HCT116 (cell line): ENCODE measurements around the gene OGA. TPM values are rescaled to one million over a fixed set of nuclear protein-coding genes. Genes with fewer than 3 reads are reported as not detected.

Experiments
- ATAC-seq: fragments of 200-7000 bp; cut with Tn5 transposase; 2 replicates; pipeline ENCODE4 v1.9.1; 2020; ENCODE audit warnings: mild to moderate bottlenecking, moderate library complexity
- BruUV-seq: library from RNA; stranded (reverse); fragments of 400-500 nt; replicated peaks from 2 replicates; lab custom pipeline; 2021; lab: Mats Ljungman, UMichigan
- CTCF ChIA-PET: fragments of 300-600 bp; sonication (Branson Sonifier 250); formaldehyde crosslinking; loops from one replicate; lab custom pipeline; 2021; ENCODE audit warnings: antibody characterized with exemption; lab: Charles Lee
- POLR2A ChIA-PET: fragments of 300-600, 350-600 bp; sonication (Branson Sonifier 250); formaldehyde crosslinking; loops from one replicate; lab custom pipeline; 2021; ENCODE audit warnings: antibody characterized with exemption; lab: Charles Lee
- RAD21 ChIA-PET, 2 experiments: fragments of 300-600 bp; sonication (Branson Sonifier 250); formaldehyde crosslinking; loops; one replicate each; lab custom pipeline; 2023; ENCODE audit warnings: low total read pairs in 2 of 2; ENCODE audit not compliant: uncharacterized antibody in 2 of 2, unreplicated experiment in 2 of 2, low non-redundant PET in 1 of 2; lab: Charles Lee
- DNase-seq: peaks from one replicate; pipeline ENCODE4 v3.0.0-alpha.2; 2010; ENCODE audit warnings: low read depth, low spot score
- H2AFZ ChIP-seq: fragments of 200-600 bp; shearing (Covaris generic), sonication (generic); 2 replicates; pipeline ENCODE4 v1.6.1; 2017; ENCODE audit warnings: low read depth, mixed run types, mixed read lengths, antibody characterized with exemption, low read length; ENCODE audit not compliant: poor library complexity, severe bottlenecking
- H3K27ac ChIP-seq: 2 replicates; pipeline ENCODE4 v1.5.1; 2012; ENCODE audit warnings: low read depth, low read length
- H3K27me3 ChIP-seq: fragments of 200-600 bp; sonication (generic); 2 replicates; pipeline ENCODE4 v1.6.1; 2016; ENCODE audit warnings: mixed run types, low read length, mixed read lengths; ENCODE audit not compliant: insufficient read depth
- H3K36me3 ChIP-seq, 2 experiments: fragments of 200-500 bp in 1 of 2; fragments of 200-600 bp in 1 of 2; sonication (Bioruptor generic) in 1 of 2; sonication (generic) in 1 of 2; 2 replicates each; pipeline versions ENCODE4 v1.5.1 to v1.6.1; 2014 to 2016; ENCODE audit warnings: low read length in 2 of 2, inconsistent platforms in 1 of 2, mixed read lengths in 1 of 2, mixed run types in 1 of 2; ENCODE audit not compliant: insufficient read depth in 2 of 2, control insufficient read depth in 1 of 2
- H3K4me1 ChIP-seq, 2 experiments: fragments of 200-600 bp in 1 of 2; sonication (generic) in 1 of 2; 2 replicates each; pipeline versions ENCODE4 v1.5.1 to v1.6.1; 2012 to 2017; ENCODE audit warnings: low read length in 2 of 2, inconsistent platforms in 1 of 2, mild to moderate bottlenecking in 1 of 2, mixed read lengths in 1 of 2, mixed run types in 1 of 2, moderate library complexity in 1 of 2; ENCODE audit not compliant: insufficient read depth in 2 of 2, control insufficient read depth in 1 of 2
- H3K4me2 ChIP-seq: fragments of 200-600 bp; sonication (generic); 2 replicates; pipeline ENCODE4 v1.6.1; 2017; ENCODE audit warnings: mixed run types, low read length, mixed read lengths
- H3K4me3 ChIP-seq, 2 experiments: fragments of 200-600 bp in 1 of 2; sonication (generic) in 1 of 2; replicated peaks in 1 of 2; 2 replicates each; pipeline ENCODE4 v1.5.1; 2011 to 2016; ENCODE audit warnings: low read length in 2 of 2, control low read depth in 1 of 2, low read depth in 1 of 2, mild to moderate bottlenecking in 1 of 2, mixed read lengths in 1 of 2, mixed run types in 1 of 2
- H3K79me2 ChIP-seq: fragments of 200-600 bp; sonication (generic); 2 replicates; pipeline ENCODE4 v1.6.1; 2017; ENCODE audit warnings: mild to moderate bottlenecking, mixed run types, low read length, moderate library complexity, mixed read lengths; ENCODE audit not compliant: insufficient read depth
- H3K9ac ChIP-seq: fragments of 200-600 bp; sonication (generic); 2 replicates; pipeline ENCODE4 v1.6.1; 2016; ENCODE audit warnings: low read length, mixed read lengths
- H3K9me2 ChIP-seq: fragments of 200-600 bp; sonication (generic), shearing (Covaris generic); 2 replicates; pipeline ENCODE4 v1.6.1; 2017; ENCODE audit warnings: mixed run types, mild to moderate bottlenecking, moderate library complexity; ENCODE audit not compliant: insufficient read depth
- H3K9me3 ChIP-seq, 2 experiments: fragments of 200-500 bp in 1 of 2; fragments of 200-600 bp in 1 of 2; sonication (Bioruptor generic) in 1 of 2; sonication (generic) in 1 of 2; 2 replicates each; pipeline ENCODE4 v1.6.1; 2014 to 2017; ENCODE audit warnings: low read length in 2 of 2, mixed read lengths in 2 of 2, inconsistent platforms in 1 of 2, low read depth in 1 of 2, mild to moderate bottlenecking in 1 of 2, mixed run types in 1 of 2, moderate library complexity in 1 of 2; ENCODE audit not compliant: control insufficient read depth in 1 of 2, insufficient read depth in 1 of 2
- H4K20me1 ChIP-seq: fragments of 200-600 bp; sonication (generic), shearing (Covaris generic); 2 replicates; pipeline ENCODE4 v1.6.1; 2017; ENCODE audit warnings: mixed run types, mild to moderate bottlenecking, moderate library complexity; ENCODE audit not compliant: insufficient read depth
- CBX3 ChIP-seq: IDR thresholded peaks from 2 replicates; pipeline ENCODE4 v1.6.1; 2012; ENCODE audit warnings: low read depth
- EGR1 ChIP-seq: IDR thresholded peaks from 2 replicates; pipeline ENCODE4 v1.6.1; 2012; ENCODE audit warnings: low read depth
- ELF1 ChIP-seq: IDR thresholded peaks from 2 replicates; pipeline ENCODE4 v1.6.1; 2012; ENCODE audit warnings: low read depth, borderline replicate concordance
- EZH2 ChIP-seq: fragments of 200-600 bp; sonication (generic); IDR thresholded peaks from 2 replicates; pipeline ENCODE4 v1.6.1; 2017; ENCODE audit warnings: antibody characterized with exemption, mixed run types
- EZH2phosphoT487 ChIP-seq: fragments of 200-600 bp; IDR thresholded peaks from 2 replicates; pipeline ENCODE4 v1.6.1; 2018; ENCODE audit warnings: antibody characterized with exemption, borderline replicate concordance
- MAX ChIP-seq: IDR thresholded peaks from 2 replicates; pipeline ENCODE4 v1.6.1; 2012
- POLR2AphosphoS5 ChIP-seq: IDR thresholded peaks from 2 replicates; pipeline ENCODE4 v1.6.1; 2011; ENCODE audit warnings: mild to moderate bottlenecking, low read depth, low read length, moderate library complexity
- RAD21 ChIP-seq: IDR thresholded peaks from 2 replicates; pipeline ENCODE4 v1.6.1; 2012; ENCODE audit warnings: low read depth, mild to moderate bottlenecking
- SIN3A ChIP-seq: IDR thresholded peaks from 2 replicates; pipeline ENCODE4 v1.6.1; 2012; ENCODE audit warnings: low read depth
- SP1 ChIP-seq: IDR thresholded peaks from 2 replicates; pipeline ENCODE4 v1.6.1; 2012; ENCODE audit warnings: low read depth
- TCF7L2 ChIP-seq: IDR thresholded peaks from 2 replicates; pipeline ENCODE4 v1.7.0; 2011; ENCODE audit warnings: borderline replicate concordance, inconsistent platforms; ENCODE audit not compliant: insufficient read depth, insufficient read length; ENCODE audit errors: extremely low read depth
- ZBTB33 ChIP-seq: IDR thresholded peaks from 2 replicates; pipeline ENCODE4 v1.6.1; 2011; ENCODE audit warnings: mild to moderate bottlenecking, low read length, moderate library complexity; ENCODE audit not compliant: insufficient replicate concordance; ENCODE audit errors: extremely low read depth
- ZFX ChIP-seq: fragments of 450-650 bp; IDR thresholded peaks from 2 replicates; pipeline ENCODE4 v1.6.1; 2017
- intact Hi-C: fragments of 100-400 bp; cut with micrococcal nuclease; formaldehyde crosslinking; loops from 2 replicates; pipeline ENCODE4 v1.10.0; 2022
- total RNA-seq: library from RNA; stranded (reverse); gene quantifications from one replicate; pipeline ENCODE4 v1.2.1, GENCODE V29; 2021; ENCODE audit not compliant: unreplicated experiment
- TF ChIP-seq, protein P1 (sequence below): IDR thresholded peaks from 2 replicates; pipeline ENCODE4 v1.6.1; 2012; ENCODE audit warnings: low read depth

Gene OGA
- total RNA-seq, 1 experiment from 2014 or later = 127 TPM

- Histone ChIP-seq H3K27me3 (no peaks in the 10 kb centered on the region; the same call in 1 of the 2 replicates), H3K9ac (no peak overlapping the region), H3K27ac (no peak overlapping the region), H3K4me3 (no peak overlapping the region), H2AFZ (no peak overlapping the region), H4K20me1 (no peaks in the 10 kb centered on the region), H3K9me3 (no peaks in the 10 kb centered on the region), H3K4me2 (no peak overlapping the region), H3K79me2 (no peaks in the 10 kb centered on the region), H3K9me2 (no peaks in the 10 kb centered on the region), H3K36me3 (no peaks in the 10 kb centered on the region), H3K4me1 (no peaks in the 10 kb centered on the region)
- ATAC-seq = 0 out of 2 replicates have a peak, but pooled peaks have one; percentile 8
- no TSS peak for BruUV-seq
- POLR2A ChIA-PET = no interaction called here
- no peak for DNase-seq
- CTCF ChIA-PET = no interaction called here
- RAD21 ChIA-PET = no interaction called here
- TF ChIP-seq SP1 = no peak
- TF ChIP-seq ZBTB33 = no peak
- TF ChIP-seq EZH2 = no peak
- TF ChIP-seq SIN3A = no peak
- no peak for TF ChIP-seq TCF7L2
- TF ChIP-seq EZH2phosphoT487 = no peak
- no peak for TF ChIP-seq EGR1
- TF ChIP-seq RAD21 = no peak
- no peak for TF ChIP-seq CBX3
- TF ChIP-seq, protein P1, sequence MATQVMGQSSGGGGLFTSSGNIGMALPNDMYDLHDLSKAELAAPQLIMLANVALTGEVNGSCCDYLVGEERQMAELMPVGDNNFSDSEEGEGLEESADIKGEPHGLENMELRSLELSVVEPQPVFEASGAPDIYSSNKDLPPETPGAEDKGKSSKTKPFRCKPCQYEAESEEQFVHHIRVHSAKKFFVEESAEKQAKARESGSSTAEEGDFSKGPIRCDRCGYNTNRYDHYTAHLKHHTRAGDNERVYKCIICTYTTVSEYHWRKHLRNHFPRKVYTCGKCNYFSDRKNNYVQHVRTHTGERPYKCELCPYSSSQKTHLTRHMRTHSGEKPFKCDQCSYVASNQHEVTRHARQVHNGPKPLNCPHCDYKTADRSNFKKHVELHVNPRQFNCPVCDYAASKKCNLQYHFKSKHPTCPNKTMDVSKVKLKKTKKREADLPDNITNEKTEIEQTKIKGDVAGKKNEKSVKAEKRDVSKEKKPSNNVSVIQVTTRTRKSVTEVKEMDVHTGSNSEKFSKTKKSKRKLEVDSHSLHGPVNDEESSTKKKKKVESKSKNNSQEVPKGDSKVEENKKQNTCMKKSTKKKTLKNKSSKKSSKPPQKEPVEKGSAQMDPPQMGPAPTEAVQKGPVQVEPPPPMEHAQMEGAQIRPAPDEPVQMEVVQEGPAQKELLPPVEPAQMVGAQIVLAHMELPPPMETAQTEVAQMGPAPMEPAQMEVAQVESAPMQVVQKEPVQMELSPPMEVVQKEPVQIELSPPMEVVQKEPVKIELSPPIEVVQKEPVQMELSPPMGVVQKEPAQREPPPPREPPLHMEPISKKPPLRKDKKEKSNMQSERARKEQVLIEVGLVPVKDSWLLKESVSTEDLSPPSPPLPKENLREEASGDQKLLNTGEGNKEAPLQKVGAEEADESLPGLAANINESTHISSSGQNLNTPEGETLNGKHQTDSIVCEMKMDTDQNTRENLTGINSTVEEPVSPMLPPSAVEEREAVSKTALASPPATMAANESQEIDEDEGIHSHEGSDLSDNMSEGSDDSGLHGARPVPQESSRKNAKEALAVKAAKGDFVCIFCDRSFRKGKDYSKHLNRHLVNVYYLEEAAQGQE = no peak
- TF ChIP-seq POLR2AphosphoS5 = no peak
- TF ChIP-seq MAX = no peak
- TF ChIP-seq ELF1 = no peak
- no peak for TF ChIP-seq ZFX
- intact Hi-C loops = no loop called here
Observed at GRCh38 chr10:101748496-101748895, 69.7 kb downstream of the OGA start.
